NT2/D1 (cell line): Measurements from ENCODE around the gene RNLS.

Experiments
- SUZ12 ChIP-seq: IDR thresholded peaks from 2 replicates; pipeline ENCODE4 v1.6.1; 2011; ENCODE audit not compliant: insufficient read length, insufficient read depth; ENCODE audit errors: extremely low read depth
- ZNF274 ChIP-seq: IDR thresholded peaks from 2 replicates; pipeline ENCODE4 v1.6.1; 2011; ENCODE audit warnings: mild to moderate bottlenecking, low read depth, low read length

GRCh38 chr10:88527245-88527644 lies 55.9 kb downstream of the RNLS start:
- TF ChIP-seq ZNF274, result no peak
- TF ChIP-seq SUZ12, result no peak
